NCI-H1105 (cell line): ENCODE data around the gene PHLDA1.
"Not testable (repeated sequence)": the region's sequence is repeated elsewhere in the genome, so short reads cannot be mapped to it uniquely, and the experiment has no call there.

Experiments used
- DNase-seq: peaks from one replicate; lab custom pipeline; 2025; lab: John Stamatoyannopoulos, UW

PHLDA1 gene

DNA sequence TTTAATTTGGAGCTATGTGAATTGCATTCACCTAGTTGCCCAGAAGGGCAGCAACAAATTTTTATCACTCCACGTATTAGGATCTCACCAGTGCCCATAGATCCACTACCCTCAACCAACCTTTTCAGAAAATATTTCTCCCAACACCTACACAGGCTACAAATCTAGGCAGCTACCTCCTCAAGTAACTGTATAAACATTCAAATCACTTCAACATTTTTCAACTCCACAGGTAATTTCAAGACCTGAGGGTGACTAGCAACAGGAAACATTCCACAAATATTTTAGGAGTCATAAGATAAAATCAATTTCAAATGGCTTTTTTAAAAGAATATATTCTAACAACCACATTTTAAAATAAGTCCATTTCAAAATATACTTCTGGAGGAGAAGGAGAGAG is 12.9 kb downstream of the PHLDA1 start:
- no peak for DNase-seq

DNA sequence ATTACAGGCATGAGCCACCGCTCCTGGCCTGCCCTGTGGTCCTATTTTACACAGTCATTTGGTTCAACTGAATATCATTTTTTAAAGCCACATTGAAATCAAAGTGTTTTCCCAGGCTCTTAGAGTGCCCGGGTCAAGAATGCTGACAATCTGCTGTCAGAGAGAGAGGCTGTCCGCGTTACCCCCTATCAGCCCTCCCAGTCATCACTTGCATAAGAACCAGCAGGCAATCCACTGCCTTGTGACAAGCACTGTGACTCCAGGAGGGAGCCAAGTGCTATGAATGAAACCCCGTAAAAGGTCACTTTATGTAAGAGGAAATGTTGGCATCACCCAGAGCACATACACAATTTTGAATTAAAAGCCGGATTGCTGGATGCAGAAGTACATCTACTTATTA is 13.5 kb downstream of the PHLDA1 start:
- no peak for DNase-seq

DNA sequence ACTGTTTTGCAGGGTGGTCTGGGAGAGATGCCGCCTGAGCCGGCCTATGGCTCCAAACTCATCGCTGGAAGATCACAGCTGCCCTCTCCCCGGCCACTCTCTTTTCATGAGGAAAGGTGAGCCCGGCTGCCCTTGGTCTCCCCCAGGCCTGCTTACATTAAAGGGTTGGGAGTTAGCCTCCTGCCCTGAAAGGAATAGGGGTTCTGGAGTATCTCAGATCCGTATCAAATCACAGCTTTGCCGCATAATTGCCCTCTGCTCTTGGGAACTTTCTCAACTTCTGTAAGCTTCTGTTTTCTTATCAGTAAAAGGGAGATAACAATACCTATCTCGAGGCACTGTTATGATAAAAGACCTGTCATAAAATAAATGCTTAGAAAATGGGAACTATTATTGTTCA is 17.6 kb downstream of the PHLDA1 start:
- DNase-seq, result no peak

- no peak for DNase-seq
Measured at GRCh38 chr12:76013603-76014002, 18.0 kb downstream of the PHLDA1 start.

- DNase-seq, result no peak
Measured at GRCh38 chr12:76012644-76013043, 18.9 kb downstream of the PHLDA1 start.

- no peak for DNase-seq
Measured at GRCh38 chr12:76010732-76011458, 20.7 kb downstream of the PHLDA1 start.

DNA sequence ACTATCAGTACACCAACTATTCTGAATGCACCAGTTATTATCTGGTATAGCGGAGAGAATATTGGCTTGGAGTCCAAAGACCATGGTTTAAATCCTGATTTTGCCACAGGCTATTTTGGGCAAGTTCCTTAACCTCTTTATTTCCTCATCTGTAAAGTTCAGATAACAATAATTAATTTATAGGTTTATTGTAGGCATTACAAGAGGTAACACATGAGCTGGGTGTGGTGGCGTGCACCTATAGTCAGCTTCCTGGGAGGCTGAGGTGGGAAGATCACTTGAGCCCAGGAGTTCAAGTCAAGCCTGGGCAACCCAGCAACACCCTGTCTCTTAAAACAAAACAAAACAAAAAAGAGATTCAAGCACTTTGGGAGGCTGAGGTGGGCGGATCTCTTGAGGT is 23.1 kb downstream of the PHLDA1 start:
- no peak for DNase-seq

DNA sequence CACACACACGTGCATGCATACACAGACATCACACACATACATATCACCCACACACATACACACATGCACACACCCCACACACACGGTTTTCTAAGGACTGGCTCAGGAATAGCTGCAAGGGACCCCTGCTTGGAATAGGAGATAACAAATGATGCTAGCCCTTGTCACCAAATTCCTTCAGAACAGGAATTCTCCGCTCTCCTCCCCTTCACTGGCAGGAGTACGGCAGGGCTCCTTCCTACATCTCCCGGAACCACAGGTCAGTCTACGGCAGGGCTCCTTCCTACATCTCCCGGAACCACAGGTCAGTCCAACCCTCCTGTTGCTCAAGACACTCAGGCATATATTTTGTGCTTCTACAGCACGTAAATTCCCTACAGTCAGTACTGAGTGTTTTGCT is 23.9 kb downstream of the PHLDA1 start:
- DNase-seq, result no peak

- DNase-seq, result peak; percentile 59
Measured at GRCh38 chr12:76006028-76006925, 25.3 kb downstream of the PHLDA1 start.

GRCh38 chr12:76003355-76003638 is 28.3 kb downstream of the PHLDA1 start:
- DNase-seq, result no peak

DNA sequence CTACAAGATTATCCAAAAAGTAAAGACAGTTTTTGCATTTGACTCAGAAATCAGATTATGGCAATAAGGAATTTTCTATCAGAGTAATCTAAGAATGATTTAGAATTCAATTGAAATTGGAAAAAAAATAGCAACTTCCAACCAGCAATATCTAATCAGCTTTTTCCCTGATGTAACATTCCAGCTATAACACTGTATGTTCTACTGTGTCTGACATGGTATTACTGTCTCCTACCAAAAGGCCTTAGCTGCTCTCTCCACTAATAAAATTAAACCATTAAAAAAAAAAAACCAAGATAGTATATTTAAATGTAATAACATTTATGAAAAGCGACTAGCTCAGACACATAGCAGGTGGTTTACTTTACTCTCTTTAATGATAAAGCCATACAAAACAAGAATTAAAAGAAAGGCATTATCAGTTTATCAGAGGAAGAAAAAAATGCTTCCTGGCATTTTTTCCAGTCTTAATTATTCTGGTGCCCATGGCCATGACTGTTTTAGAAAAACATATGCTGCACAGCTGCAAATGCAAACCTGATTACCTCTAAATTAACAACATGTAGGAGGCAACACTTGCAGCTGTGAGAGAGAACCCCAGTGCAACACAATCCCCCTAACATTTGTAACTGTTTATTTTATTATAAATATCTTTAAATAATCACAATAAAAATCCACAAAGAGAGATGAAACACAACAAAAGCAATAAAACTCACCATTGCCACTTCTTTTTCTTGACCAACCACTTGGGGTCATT is 28.8 kb downstream of the PHLDA1 start:
- DNase-seq, result no peak

DNA sequence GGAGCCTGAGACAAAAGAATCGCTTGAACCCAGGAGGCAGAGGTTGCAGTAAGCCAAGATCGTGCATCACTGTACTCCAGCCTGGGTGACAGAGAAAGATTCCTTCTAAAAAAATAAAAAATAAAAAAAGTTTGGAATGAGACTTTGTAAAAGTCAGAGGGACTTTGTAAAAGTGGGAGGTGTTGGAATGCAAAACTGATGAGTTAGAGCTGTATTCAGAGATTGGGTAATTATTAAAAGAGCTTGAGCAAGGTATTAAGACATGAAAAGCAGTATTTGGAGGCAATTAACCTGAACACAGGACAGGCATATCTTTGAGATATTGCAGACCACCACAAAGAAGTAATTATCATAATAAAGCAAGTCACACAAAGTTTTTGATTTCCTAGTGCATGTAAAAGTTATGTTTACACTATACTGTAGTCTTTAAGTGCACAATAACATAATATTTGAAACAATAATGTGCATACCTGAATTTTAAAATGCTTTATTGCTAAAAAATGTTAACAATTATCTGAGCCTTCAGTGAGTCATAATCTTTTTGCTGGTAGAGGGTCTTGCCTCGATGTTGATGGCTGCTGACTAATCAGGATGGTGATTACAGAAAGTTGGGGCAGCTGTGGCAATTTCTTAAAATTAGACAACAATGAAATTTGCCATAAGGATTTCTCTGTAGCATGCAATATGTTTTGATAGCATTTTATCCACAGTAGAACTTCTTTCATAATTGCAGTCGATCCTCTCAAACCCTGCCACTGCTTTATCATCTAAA is 33.1 kb downstream of the PHLDA1 start:
- DNase-seq, result no peak

DNA sequence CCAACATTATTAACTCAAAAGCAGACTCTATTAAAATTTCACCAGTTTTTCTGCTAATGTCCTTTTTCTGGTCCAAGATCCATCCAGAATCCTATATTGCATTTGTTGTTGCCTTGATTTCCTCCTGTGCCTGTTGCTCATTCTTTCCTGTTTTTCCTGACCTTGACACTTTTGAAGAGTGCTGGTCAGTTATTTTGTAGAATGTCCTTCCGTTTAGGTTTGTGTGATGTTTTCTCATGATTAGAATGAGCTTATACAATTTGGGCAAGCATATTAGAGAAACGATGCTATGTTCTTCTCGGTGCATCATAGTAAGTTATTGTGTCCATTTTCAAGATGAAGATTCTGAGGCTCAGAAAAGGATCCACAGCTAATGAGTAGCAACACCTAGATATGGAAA is 33.9 kb downstream of the PHLDA1 start:
- DNase-seq, result no peak

GRCh38 chr12:75996861-75997447 is 34.6 kb downstream of the PHLDA1 start:
- DNase-seq, result no peak

- no peak for DNase-seq
Measured at GRCh38 chr12:75995691-75996090, 35.9 kb downstream of the PHLDA1 start.

- no peak for DNase-seq
Measured at GRCh38 chr12:75994069-75994740, 37.4 kb downstream of the PHLDA1 start.

DNA sequence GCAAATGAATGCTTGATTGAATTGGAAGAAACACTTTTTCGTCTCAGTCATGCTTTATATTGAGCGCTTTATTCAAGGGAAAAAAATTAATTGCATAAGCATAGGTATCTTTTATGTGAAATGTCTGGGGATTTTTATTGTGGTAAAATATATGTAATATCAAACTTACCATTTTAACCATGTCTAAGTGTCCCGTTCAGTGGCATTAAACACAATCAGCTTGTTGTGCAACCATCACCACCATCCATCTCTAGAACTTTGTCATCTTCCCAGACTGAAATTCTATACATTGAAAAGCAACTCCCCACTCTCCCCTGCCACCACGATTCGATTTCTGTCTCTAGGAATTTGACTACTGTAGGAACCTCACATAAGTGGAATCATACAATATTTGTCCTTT is 39.8 kb downstream of the PHLDA1 start:
- no peak for DNase-seq

DNA sequence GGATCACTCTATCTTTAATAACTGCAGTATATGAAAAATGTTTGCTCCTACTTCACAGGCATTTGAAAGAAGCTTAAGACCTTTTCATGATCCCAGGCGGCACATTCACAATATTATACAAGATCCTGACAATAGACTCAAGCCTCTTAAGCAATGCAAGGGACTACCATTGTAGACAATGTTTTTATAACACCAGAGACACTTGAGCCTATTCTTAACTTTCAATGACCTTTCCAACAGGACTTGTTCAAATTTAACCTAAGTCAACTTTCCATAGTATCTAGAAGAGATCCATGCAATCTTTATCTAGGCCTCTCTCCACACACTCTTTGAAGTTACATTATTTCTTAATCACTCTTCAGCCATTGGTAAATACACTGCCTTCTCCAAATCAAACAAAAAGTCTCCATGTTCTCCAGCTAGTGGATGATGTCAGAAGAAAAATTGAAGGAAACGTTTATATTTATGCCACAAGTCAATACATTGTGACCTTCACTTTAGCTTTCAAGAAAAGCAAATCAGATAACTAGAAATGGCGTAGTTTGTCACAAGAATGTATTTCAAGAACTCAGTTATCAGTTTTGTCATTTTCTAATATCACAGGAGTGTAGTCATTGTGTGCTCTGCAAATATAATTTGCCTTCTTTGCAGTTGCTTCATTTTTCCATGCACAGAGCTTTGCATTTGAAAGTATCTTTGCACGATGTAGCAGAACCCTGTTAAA is 41.2 kb downstream of the PHLDA1 start:
- DNase-seq, result no peak

DNA sequence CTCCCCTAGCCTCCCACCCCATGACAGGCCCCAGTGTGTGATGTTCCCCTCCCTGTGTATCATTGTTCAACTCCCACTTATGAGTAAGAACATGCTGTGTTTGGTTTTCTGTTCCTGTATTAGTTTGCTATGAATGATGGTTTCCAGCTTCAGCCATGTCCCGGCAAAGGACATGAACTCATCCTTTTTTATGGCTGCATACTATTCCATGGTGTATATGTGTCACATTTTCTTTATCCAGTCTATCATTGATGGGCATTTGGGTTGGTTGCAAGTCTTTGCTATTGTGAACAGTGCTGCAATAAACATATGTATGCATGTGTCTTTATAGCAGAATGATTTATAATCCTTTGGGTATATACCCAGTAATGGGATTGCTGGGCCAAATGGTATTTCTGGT is 43.9 kb downstream of the PHLDA1 start:
- not testable (repeated sequence) for DNase-seq

DNA sequence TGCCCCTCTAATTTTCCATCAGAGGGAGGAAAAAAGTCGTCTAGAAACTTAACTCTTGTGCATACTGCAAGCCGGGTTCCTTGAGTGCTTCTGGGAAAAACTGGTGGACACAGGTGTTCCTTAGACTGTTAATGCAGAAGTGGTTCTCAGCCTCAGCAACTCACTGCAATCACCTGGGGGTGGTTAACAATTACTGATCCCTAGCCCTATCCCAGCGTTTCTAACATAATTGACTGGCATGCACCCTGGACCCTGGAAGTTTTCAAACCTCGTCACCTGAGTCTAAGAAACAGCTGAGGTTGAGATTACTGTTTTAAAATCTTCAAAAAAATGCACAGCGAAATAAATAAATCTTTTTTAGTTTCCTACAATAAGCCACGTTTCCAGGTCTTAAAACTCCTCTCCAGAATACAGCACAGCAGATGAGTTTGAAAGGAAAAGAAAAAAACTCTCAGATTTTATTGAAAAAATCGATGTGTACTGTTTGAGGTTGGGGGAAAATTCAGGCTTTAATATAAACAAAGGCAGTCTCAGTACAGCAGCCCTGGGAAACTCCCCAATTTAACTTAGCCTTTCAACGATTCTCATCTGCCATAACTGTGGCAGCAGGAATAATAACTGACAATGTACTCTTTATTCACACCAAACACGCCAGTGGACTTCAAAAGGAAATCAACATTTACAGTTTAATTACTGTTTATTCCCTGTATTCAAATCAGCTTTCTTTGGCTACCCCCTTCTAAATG is 45.4 kb downstream of the PHLDA1 start:
- DNase-seq, result peak; percentile 34
